CD4-positive, alpha-beta T cell treated with Interleukin-15 for 1 hour (primary cell): ENCODE measurements around the gene WDR18.

Experiments used
- DNase-seq: peaks from one replicate; pipeline ENCODE4 v3.0.0-alpha.2; 2020

WDR18 gene, protein sequence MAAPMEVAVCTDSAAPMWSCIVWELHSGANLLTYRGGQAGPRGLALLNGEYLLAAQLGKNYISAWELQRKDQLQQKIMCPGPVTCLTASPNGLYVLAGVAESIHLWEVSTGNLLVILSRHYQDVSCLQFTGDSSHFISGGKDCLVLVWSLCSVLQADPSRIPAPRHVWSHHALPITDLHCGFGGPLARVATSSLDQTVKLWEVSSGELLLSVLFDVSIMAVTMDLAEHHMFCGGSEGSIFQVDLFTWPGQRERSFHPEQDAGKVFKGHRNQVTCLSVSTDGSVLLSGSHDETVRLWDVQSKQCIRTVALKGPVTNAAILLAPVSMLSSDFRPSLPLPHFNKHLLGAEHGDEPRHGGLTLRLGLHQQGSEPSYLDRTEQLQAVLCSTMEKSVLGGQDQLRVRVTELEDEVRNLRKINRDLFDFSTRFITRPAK

DNA sequence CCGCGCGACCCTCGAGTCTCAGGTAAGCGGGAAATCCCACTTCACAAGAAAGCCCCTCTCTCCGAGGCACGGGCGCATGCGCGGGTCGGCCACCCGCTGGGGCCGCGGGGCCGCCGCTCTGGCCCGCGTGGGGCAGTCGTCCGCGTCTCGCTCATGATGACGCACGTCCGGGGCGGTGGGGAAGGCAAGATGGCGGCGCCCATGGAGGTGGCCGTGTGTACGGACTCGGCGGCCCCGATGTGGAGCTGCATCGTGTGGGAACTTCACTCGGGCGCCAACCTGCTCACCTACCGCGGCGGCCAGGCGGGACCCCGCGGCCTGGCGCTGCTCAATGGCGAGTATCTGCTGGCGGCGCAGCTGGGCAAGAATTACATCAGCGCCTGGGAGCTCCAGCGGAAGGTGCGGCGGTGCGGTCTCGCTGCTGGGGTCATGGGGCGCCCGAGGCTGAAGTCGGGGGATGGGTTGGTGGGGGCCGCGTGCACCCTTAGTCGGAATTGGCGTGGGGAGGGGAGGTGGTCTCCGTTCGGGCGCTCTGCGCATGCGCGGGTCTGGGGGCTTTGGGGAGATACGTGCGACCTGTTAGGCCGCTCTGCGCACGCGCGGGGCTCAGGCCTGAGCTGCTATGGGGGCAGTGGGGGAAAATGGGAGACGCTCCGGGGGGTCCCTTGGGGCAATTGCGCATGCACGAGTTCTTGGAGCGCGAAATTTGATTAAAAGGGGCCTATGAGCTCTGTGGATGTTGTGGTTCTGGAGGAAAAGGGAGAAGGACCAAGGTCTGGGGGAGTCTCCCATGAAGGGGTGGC lies at the start of gene WDR18:
Gene WDR18, plus strand, starts transcription at position 181 of the 803 bp plus-strand sequence. Its CDS starts 9 bp downstream, at position 190.
- peak; percentile 89 for DNase-seq

DNA sequence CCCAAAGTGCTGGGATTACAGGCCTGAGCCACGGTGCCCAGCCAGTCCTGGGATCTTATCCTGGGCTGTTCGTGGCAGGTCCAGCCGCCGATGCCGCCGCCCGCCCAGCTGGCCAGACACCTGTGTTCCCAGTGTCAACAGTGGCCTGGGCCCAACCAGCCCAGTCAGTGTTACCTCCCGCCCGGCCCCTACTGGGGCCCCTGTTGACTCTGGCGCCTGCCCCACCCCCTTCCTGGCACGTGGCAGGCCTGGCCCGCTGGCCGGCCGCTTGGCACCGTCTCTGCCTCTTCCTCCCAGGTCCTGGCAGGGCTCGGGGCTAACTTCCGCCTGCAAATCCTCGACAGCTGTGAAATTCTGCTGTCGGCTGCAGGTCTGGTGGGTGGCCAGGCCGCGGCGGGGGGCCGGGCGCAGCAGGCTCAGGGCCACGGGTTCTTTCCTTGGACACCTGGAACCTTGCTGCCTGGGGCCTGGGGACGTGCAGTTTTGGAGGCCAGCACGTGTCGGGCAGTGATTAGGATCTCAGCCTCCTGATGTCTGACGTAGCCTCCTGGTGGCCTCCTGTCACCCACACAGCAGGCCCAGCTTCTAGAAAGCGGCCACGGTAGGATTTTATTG lies 49.2 kb upstream of the WDR18 start:
- peak; percentile 52 for DNase-seq

DNA sequence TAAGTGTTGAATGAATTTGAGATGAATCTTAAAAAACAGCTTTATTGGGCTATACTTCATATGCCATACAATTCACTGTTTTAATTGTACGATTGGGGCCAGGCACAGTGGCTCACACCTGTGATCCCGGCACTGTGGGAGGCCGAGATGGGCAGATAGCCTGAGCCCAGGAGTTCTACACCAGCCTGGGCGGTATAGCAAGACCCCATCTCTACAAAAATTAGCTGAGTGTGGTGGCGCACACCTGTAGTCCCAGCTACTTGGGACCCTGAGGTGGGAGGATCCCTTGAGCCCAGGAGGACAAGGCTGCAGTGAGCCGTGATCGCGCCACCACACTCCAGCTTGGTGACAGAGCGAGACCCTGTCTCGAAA lies 48.0 kb upstream of the WDR18 start:
- DNase-seq: no peak

DNA sequence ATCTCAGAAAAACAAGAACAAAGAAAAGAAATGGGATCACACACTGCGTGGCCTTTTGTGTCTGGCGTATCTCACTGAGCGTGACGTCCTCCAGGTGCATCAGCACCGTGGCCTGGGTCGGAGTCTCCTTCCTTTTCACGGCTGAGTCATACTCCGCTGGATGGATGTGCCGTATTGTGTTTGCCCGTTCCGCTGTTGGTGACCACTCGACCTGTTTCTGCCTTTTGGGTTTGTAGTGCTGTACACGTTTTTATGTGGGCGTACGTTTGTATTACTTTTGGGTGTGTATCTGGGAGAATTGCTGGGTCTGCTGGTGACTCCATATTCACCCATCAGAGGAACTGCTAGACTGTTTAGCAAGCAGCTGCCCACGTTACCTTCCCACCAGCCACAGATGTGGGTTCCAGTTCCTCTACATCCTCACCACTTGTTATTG lies 46.9 kb upstream of the WDR18 start:
- peak; percentile 69 for DNase-seq

DNA sequence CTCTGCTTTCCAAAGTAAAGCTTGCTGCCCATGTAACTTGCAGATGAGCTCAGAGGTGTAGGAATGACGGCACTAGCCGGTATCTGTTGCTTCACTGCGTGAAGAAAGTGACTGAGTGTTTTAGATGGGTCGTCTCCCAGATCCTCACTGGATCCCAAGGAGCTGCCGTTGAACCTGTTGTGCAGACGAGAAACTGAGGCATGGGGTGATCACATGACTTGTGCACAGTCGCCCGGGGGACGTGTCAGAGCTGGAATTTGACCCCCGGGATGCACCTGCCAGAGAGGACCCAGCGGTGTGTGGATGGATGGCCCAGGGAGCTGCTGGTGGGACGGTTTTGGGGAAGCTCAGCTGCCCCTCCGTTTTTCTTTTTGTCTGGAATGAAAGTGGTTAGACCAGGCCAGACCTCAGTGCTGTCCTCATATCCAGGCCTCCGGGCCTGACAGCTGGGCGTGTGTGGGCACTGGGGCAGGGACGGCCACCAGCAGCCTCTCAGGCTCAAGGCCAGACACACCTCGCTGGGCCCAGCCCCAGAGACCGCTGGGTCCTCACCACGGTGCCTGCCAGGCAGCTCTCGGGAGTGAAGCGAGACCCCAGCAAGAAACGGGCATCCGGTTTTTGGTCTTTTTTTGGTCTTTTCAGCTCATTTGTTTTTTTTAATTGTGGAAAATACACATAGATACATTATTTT lies 45.8 kb upstream of the WDR18 start:
- DNase-seq: no peak

DNA sequence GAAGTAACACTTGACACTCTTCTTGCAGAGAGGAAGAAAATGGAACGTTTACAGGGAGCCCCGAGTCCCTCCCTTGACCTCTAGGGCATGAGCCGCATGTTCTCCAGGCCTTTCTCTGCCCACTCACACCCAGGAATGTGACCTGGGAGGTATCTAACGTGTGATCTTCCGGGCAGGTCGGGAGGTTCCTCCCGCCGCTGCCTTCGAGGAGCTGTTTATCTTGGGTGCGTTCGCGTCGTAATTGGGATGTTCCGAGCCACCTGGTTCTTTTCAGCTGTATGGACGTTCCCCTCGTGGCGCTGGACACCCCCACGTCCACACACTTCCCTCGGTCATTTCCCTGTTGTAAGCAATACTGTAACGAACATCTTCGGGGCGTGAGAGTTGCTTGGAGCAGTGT lies 44.7 kb upstream of the WDR18 start:
- DNase-seq: no peak

DNA sequence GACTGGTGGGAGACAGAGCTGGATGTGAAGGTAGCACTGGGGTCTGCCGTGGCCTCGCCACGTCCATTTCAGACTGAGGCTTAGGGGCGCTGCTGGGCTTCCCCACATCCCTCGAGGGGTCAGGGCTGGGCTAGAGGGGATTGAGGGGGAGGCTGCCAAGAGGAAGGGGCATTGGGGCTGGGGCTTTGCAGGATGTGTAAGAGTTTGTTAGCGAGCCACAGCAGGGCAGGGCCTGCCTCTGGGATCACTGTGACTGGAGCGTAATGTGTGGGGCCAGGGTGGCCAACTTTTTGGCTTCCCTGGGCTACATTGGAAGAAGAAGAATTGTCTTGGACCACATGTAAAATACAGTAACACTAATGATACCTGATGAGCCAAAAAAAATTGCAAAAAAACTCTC lies 44.2 kb upstream of the WDR18 start:
- no peak for DNase-seq

DNA sequence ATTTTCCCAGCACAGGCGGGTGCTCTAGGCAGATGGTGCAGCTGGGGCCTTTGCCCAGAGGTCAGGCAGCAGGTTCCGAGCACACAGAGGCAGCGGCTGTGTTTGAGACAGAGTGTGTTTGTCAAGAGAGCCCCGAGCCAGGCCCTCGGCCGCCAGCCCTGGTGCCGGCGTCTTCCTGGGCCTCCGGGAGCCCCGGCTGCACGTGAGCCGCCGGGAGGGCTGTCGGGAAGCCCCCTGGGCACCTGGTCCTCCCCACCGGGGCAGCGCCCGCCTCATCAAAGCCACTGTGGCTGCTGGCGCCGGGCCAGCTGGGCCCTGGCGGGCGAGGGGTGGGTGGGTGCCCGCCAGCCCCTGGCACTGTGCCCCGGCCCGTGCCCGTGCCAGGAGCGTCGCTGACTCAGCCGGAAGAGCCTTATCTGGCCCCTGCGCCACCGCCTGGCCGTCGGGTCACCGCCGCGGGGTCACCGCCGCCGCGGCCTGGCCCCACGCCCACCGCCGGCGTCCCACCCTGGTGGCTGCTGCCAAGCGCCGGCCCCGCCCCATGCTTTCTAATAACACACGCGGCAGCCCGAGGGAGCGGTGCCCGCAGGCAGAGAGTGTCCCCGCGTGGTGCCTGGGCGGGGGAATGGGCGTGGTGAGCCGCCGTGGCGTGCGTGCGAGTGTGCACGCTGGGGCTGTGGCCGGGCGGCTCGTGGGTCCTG lies 43.4 kb upstream of the WDR18 start:
- peak; percentile 82 for DNase-seq

DNA sequence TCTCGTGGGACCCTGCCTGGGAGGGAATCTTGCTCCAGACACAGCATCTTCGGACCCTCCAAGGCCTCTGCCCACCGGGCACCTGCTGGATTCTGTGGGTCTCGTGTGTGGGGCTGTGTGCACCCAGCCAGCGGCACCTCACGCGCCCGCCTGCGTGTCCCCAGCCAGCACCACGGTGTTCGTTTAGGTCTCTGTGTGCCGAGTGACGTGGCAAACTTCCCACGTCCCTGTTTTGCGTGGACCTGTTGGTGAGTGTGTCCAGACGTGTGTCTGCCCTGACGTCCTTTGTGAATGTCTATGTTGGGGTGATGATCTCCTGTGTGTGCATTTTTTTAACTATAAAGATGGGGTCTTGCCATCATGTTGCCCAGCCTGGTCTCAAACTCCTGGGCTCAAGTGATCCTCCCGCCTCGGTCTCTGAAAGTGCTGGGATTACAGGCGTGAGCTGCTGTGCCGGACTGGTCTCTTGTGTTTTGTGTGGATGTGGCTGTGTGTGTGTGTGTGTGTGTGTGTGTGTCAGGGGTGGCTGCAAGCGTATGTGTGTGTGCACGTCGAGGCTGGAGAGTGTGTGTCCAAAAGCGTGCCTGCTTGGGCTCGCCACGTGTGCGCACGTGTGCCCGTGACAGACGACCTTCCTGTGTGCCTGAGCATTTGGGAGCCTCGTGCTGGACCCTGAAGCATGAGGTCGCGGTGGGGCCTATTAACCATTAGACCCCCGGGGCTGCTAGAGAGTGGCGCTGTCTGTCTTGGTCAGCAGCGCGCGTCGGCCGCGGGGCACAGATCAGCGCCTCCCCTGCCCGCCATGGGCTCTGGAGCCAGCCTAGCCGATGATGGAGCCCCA lies 42.6 kb upstream of the WDR18 start:
- DNase-seq: no peak

DNA sequence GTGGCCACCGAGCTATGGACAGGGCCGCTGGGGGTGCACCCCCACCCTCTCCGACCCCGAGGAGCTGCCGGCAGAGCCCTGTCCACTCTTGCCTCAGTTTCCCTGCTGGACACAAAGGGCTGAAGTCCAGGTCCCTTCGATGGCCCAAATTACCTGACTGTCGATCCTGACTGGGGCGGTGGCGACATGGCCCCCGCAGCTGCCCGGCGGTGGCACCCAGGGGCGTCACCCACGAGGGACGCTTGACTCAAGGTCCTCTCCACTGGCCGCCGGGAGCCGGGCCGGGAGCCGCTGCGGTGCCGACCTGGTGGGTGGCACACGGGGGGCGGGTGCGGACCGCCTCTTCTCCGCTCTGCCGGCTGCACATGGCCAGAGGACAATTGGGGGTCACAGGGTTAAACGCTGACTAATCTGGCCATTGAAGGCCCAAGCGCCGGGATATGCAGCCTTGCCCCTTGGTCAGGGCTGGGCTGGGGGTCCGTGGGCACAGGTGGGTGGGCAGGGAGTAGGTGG lies 42.0 kb upstream of the WDR18 start:
- no peak for DNase-seq

DNA sequence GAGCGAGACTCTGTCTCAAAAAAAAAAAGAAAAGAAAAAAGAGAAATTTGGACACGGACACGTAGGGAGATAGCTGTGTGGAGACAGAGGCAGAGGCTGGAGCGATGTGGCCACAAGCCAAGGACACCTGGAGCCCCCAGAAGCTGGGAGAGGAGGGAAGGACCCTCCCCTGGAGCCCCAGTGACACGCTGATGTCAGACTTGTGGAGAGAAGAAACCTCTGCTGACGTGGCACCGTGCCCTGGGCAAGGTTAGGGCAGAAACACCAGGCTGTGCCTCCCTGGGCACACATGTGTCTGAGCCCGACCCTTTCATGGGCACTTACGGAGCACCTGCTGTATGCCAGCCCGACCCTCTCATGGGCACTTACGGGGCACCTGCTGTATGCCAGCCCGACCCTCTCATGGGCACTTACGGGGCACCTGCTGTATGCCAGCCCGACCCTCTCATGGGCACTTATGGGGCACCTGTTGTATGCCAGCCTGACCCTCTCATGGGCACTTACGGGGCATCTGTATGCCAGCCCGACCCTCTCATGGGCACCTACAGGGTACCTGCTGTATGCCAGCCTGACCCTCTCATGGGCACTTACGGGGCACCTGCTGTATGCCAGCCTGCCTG lies 40.5 kb upstream of the WDR18 start:
- no peak for DNase-seq

DNA sequence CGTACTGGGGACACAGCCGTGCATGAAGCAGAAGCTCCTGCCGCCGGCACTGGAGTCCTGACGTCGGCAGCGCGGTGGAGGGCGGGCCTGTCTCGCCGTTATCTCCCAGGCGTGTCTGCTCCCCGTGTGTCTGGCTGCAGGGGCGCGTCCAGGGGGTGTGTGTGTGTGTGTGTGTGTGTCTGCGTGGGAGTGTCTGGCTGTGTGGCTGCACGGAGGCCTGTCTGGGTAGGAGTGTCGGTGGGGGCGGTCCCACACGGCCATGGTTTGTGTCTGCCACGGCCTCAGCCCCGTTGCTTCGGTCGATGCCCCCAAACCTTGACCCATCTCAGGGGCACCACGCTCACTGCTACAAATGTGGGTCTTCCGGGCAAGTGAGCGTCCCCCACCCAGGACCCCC lies 40.0 kb upstream of the WDR18 start:
- DNase-seq: no peak

DNA sequence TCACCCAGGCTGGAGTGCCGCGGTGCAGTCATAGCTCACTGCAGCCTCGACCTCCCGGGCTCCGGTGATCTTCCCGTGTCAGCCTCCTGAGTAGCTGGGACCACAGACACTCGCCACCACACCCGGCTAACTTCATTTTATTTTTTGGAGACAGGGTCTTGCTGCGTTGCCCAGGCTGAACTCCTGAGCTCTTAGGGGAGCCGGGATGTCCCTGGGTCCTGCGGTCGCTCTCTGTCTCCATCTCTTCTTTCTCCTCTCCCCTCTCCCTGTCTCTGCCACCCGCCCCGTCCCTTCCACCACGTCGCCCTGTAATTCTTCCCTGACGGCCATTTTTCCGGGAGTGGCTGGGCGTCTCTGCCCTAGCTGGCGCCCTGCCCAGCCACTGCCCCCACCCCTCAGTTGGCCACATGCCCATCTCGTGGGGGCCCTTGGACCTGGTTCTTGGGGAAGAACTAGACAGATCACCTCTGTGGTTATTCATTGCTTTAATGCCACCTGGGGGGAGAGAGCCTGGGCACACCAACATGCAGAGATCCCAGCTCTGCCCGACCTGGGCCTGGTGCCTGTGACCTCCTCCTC lies 39.4 kb upstream of the WDR18 start:
- no peak for DNase-seq

DNA sequence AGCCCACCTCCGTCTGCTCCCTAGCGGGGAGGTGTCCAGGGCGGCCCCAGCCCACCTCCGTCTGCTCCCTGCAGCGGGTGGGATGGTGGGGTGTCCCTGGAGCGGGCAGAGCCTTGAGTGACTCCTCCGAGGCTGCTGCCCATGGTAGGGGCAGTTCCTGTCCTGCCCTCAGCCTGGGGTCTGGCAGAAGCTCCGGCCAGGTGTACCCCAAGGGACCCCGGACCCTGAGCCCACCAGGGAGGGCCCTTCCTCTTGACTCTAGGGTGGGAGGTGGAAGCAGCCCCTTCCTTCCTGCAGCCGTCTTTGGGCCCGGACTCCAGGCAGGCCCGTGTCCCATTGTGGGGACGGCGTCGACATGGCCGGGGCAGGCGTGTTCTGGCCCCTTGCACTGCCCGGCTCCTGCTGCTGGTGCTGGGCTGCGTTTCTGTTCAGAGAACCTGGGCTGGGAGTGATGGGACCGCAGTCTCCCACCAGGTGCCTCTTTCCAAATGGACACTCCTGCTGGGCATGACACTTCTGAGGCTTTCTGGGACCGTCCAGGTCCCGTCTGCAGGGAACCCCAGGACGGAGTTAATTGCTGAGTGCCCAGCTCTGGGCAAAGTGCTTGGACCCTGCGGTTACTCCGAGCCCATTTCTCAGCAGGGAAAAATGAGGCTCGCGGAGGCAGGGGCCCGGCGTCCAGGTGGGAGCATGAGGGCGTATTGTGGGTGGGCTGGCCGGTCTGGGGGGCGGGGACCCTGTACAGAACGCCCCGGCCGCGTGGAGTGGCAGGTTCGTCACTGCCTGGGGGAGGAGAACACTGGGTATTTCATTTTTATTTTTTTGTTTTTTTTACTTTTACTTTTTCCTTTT lies 38.5 kb upstream of the WDR18 start:
- DNase-seq: no peak

DNA sequence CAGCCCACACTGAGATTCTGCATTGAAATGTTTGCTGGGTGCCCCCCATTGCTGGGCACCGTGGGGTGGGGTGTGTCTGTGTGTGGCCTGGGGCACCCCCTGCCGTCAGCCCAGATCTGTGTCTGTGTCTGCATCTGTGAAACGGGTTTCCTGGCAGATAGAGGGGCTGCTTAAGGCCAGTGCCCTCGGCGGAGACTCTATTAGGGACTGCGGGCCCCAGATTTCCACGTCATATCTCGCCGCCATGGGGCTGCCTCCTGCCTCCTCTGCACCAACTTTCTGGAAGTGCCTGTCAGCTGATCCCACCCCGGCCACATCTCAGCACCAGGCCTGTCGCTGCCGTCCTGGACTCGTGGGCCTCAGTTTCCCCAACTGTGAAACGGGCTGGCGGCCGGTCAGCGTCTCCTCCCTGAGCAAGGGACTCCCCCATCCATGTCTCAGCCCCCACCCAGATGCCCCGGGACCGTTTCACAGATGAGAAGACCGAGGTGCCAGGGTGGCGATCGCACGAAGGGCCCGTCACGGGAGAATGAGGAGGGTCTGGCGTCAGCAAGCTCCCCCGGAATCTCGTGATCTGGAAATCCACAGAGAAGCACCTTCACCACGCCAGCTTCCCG lies 36.9 kb upstream of the WDR18 start:
- no peak for DNase-seq

DNA sequence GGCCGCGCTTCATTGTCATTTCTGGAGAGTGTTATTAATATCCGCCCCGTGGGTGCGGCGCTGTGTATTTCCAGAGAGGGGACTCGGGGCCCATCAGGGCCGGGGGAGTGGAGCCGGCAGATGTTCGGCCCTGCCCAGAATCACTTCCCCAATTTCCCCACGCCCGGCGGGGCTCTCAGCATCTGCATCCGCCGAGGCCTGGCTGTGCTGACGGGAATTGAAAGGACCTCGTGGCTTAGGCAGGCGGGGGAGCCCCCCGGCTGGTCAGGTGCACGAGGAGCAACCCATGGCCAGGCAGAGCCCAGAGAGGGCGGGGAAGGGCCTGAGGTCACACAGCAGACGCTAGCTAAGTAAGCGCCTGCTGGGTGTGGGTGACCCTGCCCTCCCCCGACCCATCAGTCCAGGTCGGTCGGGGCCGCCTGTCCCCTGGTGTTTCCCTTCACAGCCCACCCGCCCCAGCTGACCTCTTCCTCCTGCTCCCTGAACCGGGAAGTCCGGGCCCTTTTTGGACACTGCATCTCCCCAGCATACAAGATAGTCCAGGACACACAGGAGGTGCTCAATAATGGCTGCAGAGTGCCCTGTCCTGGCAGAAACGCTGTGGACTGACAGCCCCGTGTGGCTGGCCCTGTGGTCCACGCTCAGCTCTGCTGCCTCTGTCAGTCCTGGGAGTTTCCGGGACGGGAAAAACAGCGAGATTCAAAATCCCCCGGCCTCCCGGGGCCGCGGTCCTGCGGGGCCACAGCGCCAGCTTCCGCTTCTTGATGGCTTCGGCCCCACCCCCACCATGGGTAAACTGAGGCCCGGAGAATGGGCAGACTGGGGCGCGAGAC lies 36.2 kb upstream of the WDR18 start:
- DNase-seq: peak; percentile 86

DNA sequence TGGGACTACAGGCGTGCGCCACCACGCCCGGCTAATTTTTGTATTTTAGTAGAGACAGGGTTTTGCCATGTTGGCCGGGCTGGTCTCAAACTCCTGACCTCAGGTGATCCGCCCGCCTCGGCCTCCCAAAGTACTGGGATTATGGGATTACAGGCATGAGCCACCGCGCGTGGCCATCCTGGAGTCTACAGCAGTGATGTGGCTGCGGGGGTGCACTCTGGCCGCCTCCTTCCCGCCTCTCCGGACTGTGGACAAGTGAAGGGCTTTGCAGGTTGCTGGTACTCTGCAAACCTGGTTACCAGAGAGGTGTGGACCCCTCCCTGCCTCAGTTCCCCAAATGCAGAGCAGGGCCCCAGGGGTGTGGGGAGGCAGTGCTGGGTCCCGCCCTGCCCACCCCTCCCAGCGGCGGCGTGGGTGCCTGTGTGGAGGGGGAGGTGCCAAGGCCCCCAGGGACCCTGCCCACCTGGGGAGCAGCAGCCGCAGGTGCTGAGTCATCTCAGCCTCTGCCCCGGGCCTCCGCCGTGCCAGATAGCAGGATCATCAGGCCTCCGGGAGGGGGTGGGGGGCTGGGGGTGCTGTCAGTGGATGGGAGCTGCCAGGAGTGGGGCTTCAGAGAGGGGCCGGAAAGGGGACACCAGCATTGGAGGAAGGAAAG lies 35.2 kb upstream of the WDR18 start:
- DNase-seq: no peak
